Measurements from ENCODE around the gene ZNF785.

GRCh38 chr16:30554557-30555314 lies 30.8 kb downstream of the ZNF785 start:
- no peak for TF ChIP-seq CTCF (IDR thresholded peaks at IDR 0.05)
- TF ChIP-seq POLR2A (IDR thresholded peaks at IDR 0.05), result no peak
